ENCODE data around the gene TTLL11.

DNA sequence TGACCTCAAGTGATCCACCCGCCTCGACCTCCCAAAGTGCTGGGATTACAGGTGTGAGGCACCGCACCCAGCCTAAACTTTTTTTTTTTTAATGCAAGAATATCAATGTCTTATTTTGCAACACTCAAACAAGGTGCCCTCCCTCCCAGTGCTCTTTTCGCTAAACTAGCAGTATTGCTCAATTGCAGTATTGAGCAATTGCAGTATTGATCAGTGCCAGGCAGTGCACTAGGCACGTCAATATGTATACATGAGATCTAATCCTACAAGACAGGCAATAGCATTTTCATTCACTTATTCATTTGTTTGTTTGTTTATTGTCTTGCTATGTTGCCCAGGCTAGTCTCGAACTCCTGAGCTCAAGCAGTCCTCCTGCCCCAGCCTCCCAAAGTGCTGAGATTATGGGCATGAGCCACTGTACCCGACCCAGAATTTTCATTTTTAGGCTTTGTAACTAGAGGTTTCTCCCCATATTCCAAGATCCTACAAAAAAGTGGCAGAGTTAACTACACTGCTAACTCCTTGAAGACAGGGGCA, 94.5 kb downstream of the TTLL11 start:
- TF ChIP-seq POLR2AphosphoS5 (IDR thresholded peaks at IDR 0.05; ENCODE audit: low read depth, low read length) (no peak), TAF1 (IDR thresholded peaks at IDR 0.05; ENCODE audit: low read depth, low read length) (no peak), SPI1 (IDR thresholded peaks at IDR 0.05; ENCODE audit: low read depth, low read length) (no peak), POLR2A (IDR thresholded peaks at IDR 0.05; ENCODE audit: low read depth, low read length) (no peak)

All from GM12891 (cell line).